ENCODE results near the gene ADH5.

GRCh38 chr4:99054428-99054994 is 34.1 kb downstream of the ADH5 start:
- TF ChIP-seq ELF4 (IDR thresholded peaks at IDR 0.05) (no peak), FOXK2 (IDR thresholded peaks at IDR 0.05) (no peak), ZNF384 (IDR thresholded peaks at IDR 0.05) (no peak), TARDBP (IDR thresholded peaks at IDR 0.05) (no peak), BHLHE40 (IDR thresholded peaks at IDR 0.05; ENCODE audit: borderline replicate concordance) (no peak), ARNT (IDR thresholded peaks at IDR 0.05) (no peak), SUZ12 (IDR thresholded peaks at IDR 0.05) (no peak)
